Lower lobe of right lung (tissue), 2 donors: ENCODE data around the gene ACTRT3. TPM values are rescaled to one million over a fixed set of nuclear protein-coding genes. Genes with fewer than 3 reads are reported as not detected.
"Not testable (repeated sequence)": the region's sequence is repeated elsewhere in the genome, so short reads cannot be mapped to it uniquely, and the experiment has no call there.

Experiments used
- ATAC-seq, 2 donors: fragments of 200-7000 bp; cut with Tn5 transposase; one replicate each; pipeline ENCODE4 v1.9.1; 2020 to 2022; ENCODE audit warnings: mild to moderate bottlenecking in 2 of 2, moderate library complexity in 2 of 2
- DNase-seq: peaks from one replicate; pipeline ENCODE4 v3.0.0-alpha.2; 2020
- H3K27ac ChIP-seq: fragments of 200-600 bp; one replicate; pipeline ENCODE4 v1.8.0; 2022
- H3K27me3 ChIP-seq: fragments of 200-600 bp; one replicate; pipeline ENCODE4 v1.8.0; 2022; ENCODE audit warnings: low read depth
- H3K36me3 ChIP-seq: fragments of 200-600 bp; one replicate; pipeline ENCODE4 v1.8.0; 2022; ENCODE audit warnings: mild to moderate bottlenecking
- H3K4me1 ChIP-seq: fragments of 200-600 bp; one replicate; pipeline ENCODE4 v1.8.0; 2022
- H3K4me3 ChIP-seq: fragments of 200-600 bp; one replicate; pipeline ENCODE4 v1.8.0; 2022; ENCODE audit warnings: mild to moderate bottlenecking
- H3K9me3 ChIP-seq: fragments of 200-600 bp; one replicate; pipeline ENCODE4 v1.8.0; 2022
- CTCF ChIP-seq: fragments of 200-600 bp; IDR thresholded peaks from one replicate; pipeline ENCODE4 v1.8.0; 2022; ENCODE audit warnings: antibody characterized with exemption, mild to moderate bottlenecking
- intact Hi-C: fragments of 100-400 bp; cut with DNase I; formaldehyde crosslinking; loops from one replicate; pipeline ENCODE4 v1.11.0; 2022
- total RNA-seq: library from RNA; stranded (reverse); fragmentation: NEBNext Ultra II Directional; extraction: Animal tissue kit (Norgen Biotek cat#: 25700); gene quantifications from one replicate; pipeline ENCODE4 v1.2.1, GENCODE V29; 2021
- donor health status: DM: no; HTN: yes; CAD: no; lungs with severe emphysema.

Gene ACTRT3
- total RNA-seq, 1 donor from 2014 or later: 0.92 TPM

GRCh38 chr3:169746924-169747323, 22.4 kb downstream of the ACTRT3 start:
- no peak overlapping the region for H3K27ac ChIP-seq
- no peak overlapping the region for H3K4me3 ChIP-seq
- H3K9me3 ChIP-seq: no peaks in the 10 kb centered on the region
- ATAC-seq (no peak), DNase-seq (no peak)
- intact Hi-C loops: no loop called here
- peaks cover 8% of the 10 kb centered on the region for H3K27me3 ChIP-seq
- no peaks in the 10 kb centered on the region for H3K36me3 ChIP-seq
- no peaks in the 10 kb centered on the region for H3K4me1 ChIP-seq
- no peak for TF ChIP-seq CTCF

- ATAC-seq (no peak), DNase-seq (no peak)
- no peaks in the 10 kb centered on the region for H3K27me3 ChIP-seq
- H3K27ac ChIP-seq: no peak overlapping the region
- peak; percentile 44 for TF ChIP-seq CTCF
- no peaks in the 10 kb centered on the region for H3K9me3 ChIP-seq
- no peaks in the 10 kb centered on the region for H3K4me1 ChIP-seq
- no peak overlapping the region for H3K4me3 ChIP-seq
- intact Hi-C loops: no loop called here
- H3K36me3 ChIP-seq: no peaks in the 10 kb centered on the region
These were observed 24.9 kb downstream of the ACTRT3 start for GRCh38 chr3:169744366-169745054.

GRCh38 chr3:169739067-169739466, 30.3 kb downstream of the ACTRT3 start:
- Histone ChIP-seq H3K27me3 (no peaks in the 10 kb centered on the region), H3K4me1 (no peaks in the 10 kb centered on the region), H3K27ac (no peak overlapping the region), H3K36me3 (no peaks in the 10 kb centered on the region), H3K4me3 (no peak overlapping the region), H3K9me3 (peaks cover 11% of the 10 kb centered on the region)
- DNase-seq (no peak), ATAC-seq (no peak)
- intact Hi-C loops: no loop called here
- TF ChIP-seq CTCF: no peak

GRCh38 chr3:169731857-169732256, 37.5 kb downstream of the ACTRT3 start:
- H3K9me3 ChIP-seq, H3K36me3 ChIP-seq, H3K27ac ChIP-seq, ATAC-seq, H3K4me1 ChIP-seq, H3K4me3 ChIP-seq, DNase-seq, H3K27me3 ChIP-seq, intact Hi-C loops: not testable (repeated sequence)

GRCh38 chr3:169722724-169723123, 46.6 kb downstream of the ACTRT3 start:
- H3K9me3 ChIP-seq: no peaks in the 10 kb centered on the region
- DNase-seq: no peak
- no peak for ATAC-seq
- no peak overlapping the region for H3K27ac ChIP-seq
- no peaks in the 10 kb centered on the region for H3K4me1 ChIP-seq
- no peaks in the 10 kb centered on the region for H3K27me3 ChIP-seq
- H3K36me3 ChIP-seq: no peaks in the 10 kb centered on the region
- no peak for TF ChIP-seq CTCF
- intact Hi-C loops: no loop called here
- no peak overlapping the region for H3K4me3 ChIP-seq

- H3K4me3 ChIP-seq, H3K27me3 ChIP-seq, ATAC-seq, DNase-seq, H3K27ac ChIP-seq, H3K36me3 ChIP-seq, H3K9me3 ChIP-seq, intact Hi-C loops, H3K4me1 ChIP-seq: not testable (repeated sequence)
These were observed 50.9 kb downstream of the ACTRT3 start for GRCh38 chr3:169718415-169718814.

Other genes with a start within 250 kb of the ACTRT3 start
- 92.4 TPM for gene MECOM, start 105.8 kb downstream of the ACTRT3 start, total RNA-seq
- 2.9 TPM for gene TERC, start 4.5 kb downstream of the ACTRT3 start, total RNA-seq
- 15.0 TPM for gene MYNN, start 3.8 kb upstream of the ACTRT3 start, total RNA-seq
- not detected for gene LRRIQ4, start 43.3 kb upstream of the ACTRT3 start, total RNA-seq
- gene LRRC34, start 43.3 kb upstream of the ACTRT3 start, total RNA-seq: 4.8 TPM
- gene LRRC31, start 100.4 kb upstream of the ACTRT3 start, total RNA-seq: 1.1 TPM
- gene SAMD7, start 142.0 kb upstream of the ACTRT3 start, total RNA-seq: not detected
- gene SEC62, start 197.2 kb upstream of the ACTRT3 start, total RNA-seq: 153 TPM